SU-DHL-6 (cell line): ENCODE results near the gene SNX11.

ENCODE experiments used
- EZH2phosphoT487 ChIP-seq: fragments of 200-600 bp; sonication (generic), shearing (Covaris generic); conservative IDR thresholded peaks from 2 replicates; pipeline ENCODE4 v1.6.1; 2018; ENCODE audit warnings: mild to moderate bottlenecking, antibody characterized with exemption, low read length, moderate library complexity, mixed read lengths
- TF ChIP-seq, protein P1 (sequence below): fragments of 200-600 bp; sonication (generic); IDR thresholded peaks from one replicate; pipeline ENCODE4 v1.5.1; 2017; ENCODE audit warnings: antibody characterized with exemption, mild to moderate bottlenecking, low read length, moderate library complexity; ENCODE audit not compliant: insufficient read depth, poor library complexity, severe bottlenecking

GRCh38 chr17:48084932-48085331 lies 22.6 kb upstream of the SNX11 start:
- TF ChIP-seq EZH2phosphoT487 = no peak
- TF ChIP-seq, protein P1, sequence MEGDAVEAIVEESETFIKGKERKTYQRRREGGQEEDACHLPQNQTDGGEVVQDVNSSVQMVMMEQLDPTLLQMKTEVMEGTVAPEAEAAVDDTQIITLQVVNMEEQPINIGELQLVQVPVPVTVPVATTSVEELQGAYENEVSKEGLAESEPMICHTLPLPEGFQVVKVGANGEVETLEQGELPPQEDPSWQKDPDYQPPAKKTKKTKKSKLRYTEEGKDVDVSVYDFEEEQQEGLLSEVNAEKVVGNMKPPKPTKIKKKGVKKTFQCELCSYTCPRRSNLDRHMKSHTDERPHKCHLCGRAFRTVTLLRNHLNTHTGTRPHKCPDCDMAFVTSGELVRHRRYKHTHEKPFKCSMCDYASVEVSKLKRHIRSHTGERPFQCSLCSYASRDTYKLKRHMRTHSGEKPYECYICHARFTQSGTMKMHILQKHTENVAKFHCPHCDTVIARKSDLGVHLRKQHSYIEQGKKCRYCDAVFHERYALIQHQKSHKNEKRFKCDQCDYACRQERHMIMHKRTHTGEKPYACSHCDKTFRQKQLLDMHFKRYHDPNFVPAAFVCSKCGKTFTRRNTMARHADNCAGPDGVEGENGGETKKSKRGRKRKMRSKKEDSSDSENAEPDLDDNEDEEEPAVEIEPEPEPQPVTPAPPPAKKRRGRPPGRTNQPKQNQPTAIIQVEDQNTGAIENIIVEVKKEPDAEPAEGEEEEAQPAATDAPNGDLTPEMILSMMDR = no peak
